Uterus (tissue), 4 donors: Measurements from ENCODE around the gene COG8. TPM values are rescaled to one million over a fixed set of nuclear protein-coding genes. Genes with fewer than 3 reads are reported as not detected.
A peak's percentile ranks its signal among the peaks of the same experiment; 100 is the strongest.
"Not testable (repeated sequence)": the region's sequence is repeated elsewhere in the genome, so short reads cannot be mapped to it uniquely, and the experiment has no call there.

Experiments used
- DNase-seq, 2 donors: peaks; one replicate each; pipeline ENCODE4 v3.0.0-alpha.2; 2019 to 2020
- H3K27ac ChIP-seq, 2 donors: fragments of 200-600 bp; sonication (generic); 1 replicate in 1 of 2; 2 replicates in 1 of 2; pipeline ENCODE4 v1.5.1; 2016 to 2018
- H3K27me3 ChIP-seq, 2 donors: fragments of 200-600 bp; sonication (generic); one replicate each; pipeline ENCODE4 v1.5.1; 2018 to 2019; ENCODE audit warnings: control low read depth in 1 of 2
- H3K36me3 ChIP-seq, 2 donors: fragments of 200-600 bp; sonication (generic); one replicate each; pipeline ENCODE4 v1.5.1; 2019; ENCODE audit warnings: control low read depth in 1 of 2
- H3K4me1 ChIP-seq, 2 donors: fragments of 200-600 bp; sonication (generic); one replicate each; pipeline ENCODE4 v1.5.1; 2018 to 2019; ENCODE audit warnings: control low read depth in 1 of 2
- H3K4me3 ChIP-seq, 2 donors: fragments of 200-600 bp; sonication (generic); 1 replicate in 1 of 2; 2 replicates in 1 of 2; pipeline ENCODE4 v1.5.1; 2018 to 2019; ENCODE audit warnings: mild to moderate bottlenecking in 1 of 2
- H3K9me3 ChIP-seq, 2 donors: fragments of 200-600 bp; sonication (generic); one replicate each; pipeline ENCODE4 v1.5.1; 2019; ENCODE audit warnings: control low read depth in 1 of 2
- POLR2A ChIP-seq, 2 donors: fragments of 450-650 bp; IDR thresholded peaks; one replicate each; pipeline ENCODE4 v1.6.1; 2016; ENCODE audit warnings: antibody characterized with exemption in 2 of 2, mild to moderate bottlenecking in 1 of 2, moderate library complexity in 1 of 2
- intact Hi-C: fragments of 100-400 bp; cut with DNase I; formaldehyde crosslinking; loops from one replicate; pipeline ENCODE4 v1.15.1; 2023; ENCODE audit warnings: low total_unique reads
- total RNA-seq, 4 donors: library from RNA; depleted of rRNA in 3 of 4; stranded (reverse); fragments of >200 nt in 3 of 4; gene quantifications; one replicate each; pipeline versions ENCODE4 v1.1.0 to v1.2.4, GENCODE V29; 2014 to 2023
- TF ChIP-seq, protein P1 (sequence below), 4 experiments: fragments of 200-600 bp in 2 of 4; fragments of 450-650 bp in 2 of 4; sonication (generic) in 2 of 4; IDR thresholded peaks; one replicate each; pipeline ENCODE4 v1.5.1; 2016 to 2019; ENCODE audit warnings: antibody characterized with exemption in 4 of 4, mild to moderate bottlenecking in 2 of 4, moderate library complexity in 1 of 4
- donor health status: DM: yes; HTN: yes; CAD: no.

The COG8 gene
- total RNA-seq, 4 donors from 2014 or later, result 39.4 to 58.8 (median 43.0) TPM

DNA sequence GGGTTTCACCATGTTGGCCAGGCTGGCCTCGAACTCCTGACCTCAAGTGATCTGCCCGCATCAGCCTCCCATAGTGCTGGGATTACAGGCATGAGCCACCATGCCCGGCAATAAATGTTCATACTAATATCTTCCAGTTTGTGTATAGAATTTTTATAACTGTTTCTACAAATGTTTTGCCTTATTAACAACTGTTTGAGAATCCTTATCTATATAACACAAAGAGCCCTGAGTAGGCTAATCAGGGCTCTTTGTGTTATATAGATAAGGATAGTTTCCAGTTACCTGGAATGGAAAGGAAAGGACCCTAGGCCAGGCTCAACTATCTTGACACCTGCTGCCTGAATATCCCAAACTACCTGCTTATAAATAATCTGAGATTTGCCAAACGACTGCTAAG, 29.5 kb upstream of the COG8 start:
- no peak for TF ChIP-seq POLR2A (IDR thresholded peaks at IDR 0.05)
- TF ChIP-seq, protein P1, sequence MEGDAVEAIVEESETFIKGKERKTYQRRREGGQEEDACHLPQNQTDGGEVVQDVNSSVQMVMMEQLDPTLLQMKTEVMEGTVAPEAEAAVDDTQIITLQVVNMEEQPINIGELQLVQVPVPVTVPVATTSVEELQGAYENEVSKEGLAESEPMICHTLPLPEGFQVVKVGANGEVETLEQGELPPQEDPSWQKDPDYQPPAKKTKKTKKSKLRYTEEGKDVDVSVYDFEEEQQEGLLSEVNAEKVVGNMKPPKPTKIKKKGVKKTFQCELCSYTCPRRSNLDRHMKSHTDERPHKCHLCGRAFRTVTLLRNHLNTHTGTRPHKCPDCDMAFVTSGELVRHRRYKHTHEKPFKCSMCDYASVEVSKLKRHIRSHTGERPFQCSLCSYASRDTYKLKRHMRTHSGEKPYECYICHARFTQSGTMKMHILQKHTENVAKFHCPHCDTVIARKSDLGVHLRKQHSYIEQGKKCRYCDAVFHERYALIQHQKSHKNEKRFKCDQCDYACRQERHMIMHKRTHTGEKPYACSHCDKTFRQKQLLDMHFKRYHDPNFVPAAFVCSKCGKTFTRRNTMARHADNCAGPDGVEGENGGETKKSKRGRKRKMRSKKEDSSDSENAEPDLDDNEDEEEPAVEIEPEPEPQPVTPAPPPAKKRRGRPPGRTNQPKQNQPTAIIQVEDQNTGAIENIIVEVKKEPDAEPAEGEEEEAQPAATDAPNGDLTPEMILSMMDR (IDR thresholded peaks at IDR 0.05), result no peak
- Histone ChIP-seq H3K27ac (no peak overlapping the region), H3K4me3 (no peak overlapping the region), H3K36me3 (no peaks in the 10 kb centered on the region), H3K4me1 (no peaks in the 10 kb centered on the region), H3K27me3 (no peaks in the 10 kb centered on the region), H3K9me3 (no peaks in the 10 kb centered on the region)
- intact Hi-C loops, result no loop called here
- DNase-seq, result no peak

DNA sequence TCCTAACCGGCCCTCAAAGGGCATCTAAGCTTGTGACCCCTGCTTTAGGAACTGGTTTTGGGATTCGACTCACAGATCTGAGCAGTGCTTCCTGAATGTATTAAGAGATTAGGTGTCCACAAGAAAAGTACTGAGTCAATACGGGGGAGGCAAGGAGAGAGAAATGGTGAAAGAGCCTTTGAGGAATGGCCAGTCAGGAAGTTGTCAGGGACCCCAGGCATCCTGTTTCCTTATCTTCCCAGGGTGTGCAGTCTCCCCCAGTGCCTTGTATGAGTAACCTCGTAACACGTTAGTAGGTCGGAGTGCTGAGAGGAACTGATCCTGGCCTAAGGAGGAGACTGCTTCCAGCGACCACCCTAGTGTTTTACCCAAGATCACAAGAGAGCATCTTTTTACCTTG, 28.6 kb upstream of the COG8 start:
- no peak for DNase-seq
- Histone ChIP-seq H3K9me3 (no peaks in the 10 kb centered on the region), H3K27ac (peak overlapping the region; percentile 68 to 76), H3K36me3 (no peaks in the 10 kb centered on the region), H3K27me3 (no peaks in the 10 kb centered on the region), H3K4me1 (no peaks in the 10 kb centered on the region), H3K4me3 (no peak overlapping the region)
- TF ChIP-seq POLR2A (IDR thresholded peaks at IDR 0.05), result no peak
- TF ChIP-seq, protein P1 (IDR thresholded peaks at IDR 0.05), result no peak
- intact Hi-C loops, result no loop called here

DNA sequence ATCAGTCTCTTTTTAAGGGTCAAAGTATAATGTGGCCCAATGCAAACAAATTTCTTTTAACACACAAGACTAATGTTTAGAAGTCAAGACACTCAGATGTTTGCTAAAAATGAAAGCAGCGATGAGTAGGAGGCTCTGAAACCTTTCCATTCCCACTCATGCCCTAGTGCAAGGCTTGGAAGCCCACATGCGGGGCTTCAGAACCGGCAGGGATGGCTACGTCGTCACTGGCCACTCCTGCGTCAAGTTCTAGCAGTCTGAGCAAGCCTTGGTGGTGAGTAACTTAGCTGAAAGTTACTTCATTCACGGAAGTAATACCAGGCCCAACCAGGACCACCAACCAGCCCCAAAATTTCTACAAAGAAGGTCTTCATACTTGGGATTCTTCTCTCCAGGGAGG, 27.1 kb upstream of the COG8 start:
- Histone ChIP-seq H3K4me3 (no peak overlapping the region), H3K9me3 (no peaks in the 10 kb centered on the region), H3K4me1 (no peaks in the 10 kb centered on the region), H3K27ac (peak overlapping the region; percentile 68 to 76), H3K27me3 (no peaks in the 10 kb centered on the region), H3K36me3 (no peaks in the 10 kb centered on the region)
- intact Hi-C loops, result no loop called here
- no peak for DNase-seq
- no peak for TF ChIP-seq POLR2A (IDR thresholded peaks at IDR 0.05)
- TF ChIP-seq, protein P1 (IDR thresholded peaks at IDR 0.05), result no peak

DNA sequence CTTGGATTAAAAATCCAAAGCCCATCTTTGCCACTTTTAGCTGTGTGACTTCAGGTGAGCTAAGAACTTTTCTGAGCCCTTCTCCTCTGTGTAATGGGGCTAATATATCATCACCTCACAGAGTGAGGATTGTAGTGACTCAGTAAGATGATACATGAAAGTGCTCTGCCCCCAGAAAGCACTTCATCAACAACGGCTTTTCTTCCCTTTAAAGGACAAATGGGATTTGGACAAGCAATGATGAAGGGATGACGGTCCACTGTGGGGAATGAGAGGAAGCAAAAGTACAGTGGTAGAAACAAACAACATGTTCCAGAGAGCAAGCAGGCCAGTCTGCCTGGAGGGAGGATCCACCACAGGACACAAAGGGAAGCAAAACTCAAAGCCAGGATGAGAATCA, 26.5 kb upstream of the COG8 start:
- DNase-seq, result no peak
- H3K36me3 ChIP-seq, result no peaks in the 10 kb centered on the region

DNA sequence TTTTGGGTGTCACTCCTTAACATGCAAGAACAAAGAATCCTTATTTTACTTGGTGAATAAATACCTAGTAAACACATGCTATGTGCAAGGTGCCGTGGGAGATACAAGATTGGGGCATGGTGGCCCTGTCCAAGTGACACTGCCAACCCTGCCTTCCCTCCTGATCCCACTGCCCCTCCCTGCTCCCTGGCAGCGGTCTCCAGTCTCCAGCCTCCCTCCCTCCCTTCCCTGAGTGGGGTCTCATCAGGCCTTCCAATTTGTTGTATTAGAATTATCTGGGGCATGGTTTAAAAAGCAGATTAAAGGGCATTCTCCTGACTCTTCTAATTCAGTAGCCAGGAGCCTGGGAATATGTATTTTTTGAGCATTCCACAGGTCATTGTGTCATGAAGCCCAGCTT, 24.7 kb upstream of the COG8 start:
- Histone ChIP-seq H3K4me3 (no peak overlapping the region), H3K4me1 (no peaks in the 10 kb centered on the region), H3K36me3 (no peaks in the 10 kb centered on the region), H3K27me3 (no peaks in the 10 kb centered on the region), H3K9me3 (no peaks in the 10 kb centered on the region), H3K27ac (peak overlapping the region; percentile 34 to 36)
- TF ChIP-seq POLR2A (IDR thresholded peaks at IDR 0.05), result no peak
- intact Hi-C loops, result no loop called here
- no peak for DNase-seq

More for the DNA sequence above, 26.5 kb upstream of the COG8 start:
- Histone ChIP-seq H3K27ac (peak overlapping the region; percentile 68 to 76), H3K4me3 (no peak overlapping the region), H3K4me1 (no peaks in the 10 kb centered on the region), H3K9me3 (no peaks in the 10 kb centered on the region), H3K27me3 (no peaks in the 10 kb centered on the region)
- no peak for TF ChIP-seq POLR2A (IDR thresholded peaks at IDR 0.05)
- TF ChIP-seq, protein P1 (IDR thresholded peaks at IDR 0.05), result no peak
- intact Hi-C loops, result no loop called here

DNA sequence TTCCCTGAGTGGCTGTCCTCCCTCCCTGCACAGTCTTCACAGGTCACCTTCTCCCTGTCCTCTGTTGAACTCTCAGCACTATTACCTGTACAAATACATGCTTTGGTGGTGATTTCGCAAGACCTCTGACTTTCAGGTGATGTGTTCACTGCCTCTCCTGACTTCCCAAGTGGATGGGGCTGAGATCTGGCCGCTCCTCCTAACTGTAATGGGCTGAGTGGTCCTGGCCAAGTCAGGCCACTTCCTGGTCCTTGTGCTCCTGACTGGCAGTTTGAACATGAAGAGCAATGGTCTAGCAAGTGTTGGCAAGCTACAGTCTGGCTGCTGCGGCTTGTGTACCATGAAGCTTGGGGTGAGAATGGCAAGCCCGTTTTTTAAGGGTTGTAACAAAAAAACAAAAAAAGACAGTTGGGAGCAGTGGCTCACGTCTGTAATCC, 23.9 kb upstream of the COG8 start:
- intact Hi-C loops, result no loop called here
- TF ChIP-seq, protein P1 (IDR thresholded peaks at IDR 0.05), result no peak
- no peak for TF ChIP-seq POLR2A (IDR thresholded peaks at IDR 0.05)
- H3K4me1 ChIP-seq, result no peaks in the 10 kb centered on the region
- no peaks in the 10 kb centered on the region for H3K27me3 ChIP-seq
- peak overlapping the region; percentile 34 to 36 for H3K27ac ChIP-seq
- no peaks in the 10 kb centered on the region for H3K9me3 ChIP-seq
- H3K36me3 ChIP-seq, result no peaks in the 10 kb centered on the region
- DNase-seq, result no peak
- no peak overlapping the region for H3K4me3 ChIP-seq

DNA sequence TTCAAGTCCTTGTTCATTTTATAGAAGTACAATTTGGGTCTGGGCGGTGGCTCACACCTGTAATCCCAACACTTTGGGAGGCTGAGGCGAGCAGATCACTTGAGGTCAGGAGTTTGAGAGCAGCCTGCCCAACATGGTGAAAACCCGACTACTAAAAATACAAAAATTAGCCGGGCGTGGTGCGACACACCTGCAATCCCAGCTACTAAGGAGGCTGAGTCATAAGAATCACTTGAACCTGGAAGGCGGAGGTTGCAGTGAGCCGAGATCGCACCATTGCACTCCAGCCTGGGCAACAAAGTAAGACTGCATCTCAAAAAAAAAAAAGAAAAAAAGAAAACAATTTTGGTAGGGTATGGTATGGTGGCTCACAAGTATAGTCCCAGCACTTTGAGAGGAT, 20.7 kb upstream of the COG8 start:
- H3K36me3 ChIP-seq, H3K27ac ChIP-seq, intact Hi-C loops: not testable (repeated sequence)

More for the DNA sequence above, 20.7 kb upstream of the COG8 start:
- not testable (repeated sequence) for H3K27me3 ChIP-seq, H3K4me1 ChIP-seq, H3K4me3 ChIP-seq, DNase-seq, H3K9me3 ChIP-seq
